Skin of body (tissue), 2 donors: ENCODE measurements around the gene LCNL1. TPM values are rescaled to one million over a fixed set of nuclear protein-coding genes. Genes with fewer than 3 reads are reported as not detected.

Source experiments
- DNase-seq: peaks from one replicate; lab custom pipeline; 2025; lab: John Stamatoyannopoulos, UW
- total RNA-seq: library from RNA; depleted of rRNA; stranded (reverse); fragments of >200 nt; gene quantifications from one replicate; pipeline ENCODE4 v1.2.3, GENCODE V29; 2014

Gene LCNL1
- total RNA-seq, 1 donor from 2014 or later = 0.20 TPM

- DNase-seq = no peak
Observed at GRCh38 chr9:136946228-136947027, 36.4 kb upstream of the LCNL1 start.

GRCh38 chr9:136947028-136947891 is 35.5 kb upstream of the LCNL1 start:
- DNase-seq = no peak

GRCh38 chr9:136947955-136948510 is 34.8 kb upstream of the LCNL1 start:
- DNase-seq = no peak

GRCh38 chr9:136949239-136949816 is 33.5 kb upstream of the LCNL1 start:
- DNase-seq = no peak

- DNase-seq = no peak
Observed at GRCh38 chr9:136949817-136950655, 32.8 kb upstream of the LCNL1 start.

- DNase-seq = no peak
Observed at GRCh38 chr9:136950656-136951276, 32.0 kb upstream of the LCNL1 start.

- no peak for DNase-seq
Observed at GRCh38 chr9:136951541-136952320, 31.1 kb upstream of the LCNL1 start, which contains the start of gene LCN12. TSS of gene LCN12 (plus strand) at chr9:136952273. CDS start at chr9:136952328, 55 bp downstream.

- DNase-seq = no peak
Observed at GRCh38 chr9:136952321-136952850, 30.4 kb upstream of the LCNL1 start.

GRCh38 chr9:136952876-136953770 is 29.7 kb upstream of the LCNL1 start:
- DNase-seq = no peak

- no peak for DNase-seq
Observed at GRCh38 chr9:136953771-136954269, 29.0 kb upstream of the LCNL1 start.

GRCh38 chr9:136954270-136955083 is 28.3 kb upstream of the LCNL1 start:
- DNase-seq = no peak

- DNase-seq = no peak
Observed at GRCh38 chr9:136955202-136955942, 27.4 kb upstream of the LCNL1 start.

- DNase-seq = no peak
Observed at GRCh38 chr9:136955943-136956335, 26.9 kb upstream of the LCNL1 start.

- DNase-seq = no peak
Observed at GRCh38 chr9:136956604-136957003, 26.2 kb upstream of the LCNL1 start.

- DNase-seq = no peak
Observed at GRCh38 chr9:136957461-136957860, 25.3 kb upstream of the LCNL1 start.

GRCh38 chr9:136957901-136958300 is 24.9 kb upstream of the LCNL1 start:
- no peak for DNase-seq
